ENCODE results near the gene ATP8A2. TPM values are rescaled to one million over a fixed set of nuclear protein-coding genes. Genes with fewer than 3 reads are reported as not detected.

Gene ATP8A2
- total and polyA plus RNA-seq, 4 donors, result 0.01 to 0.08 (median 0.05) TPM; not detected in 1

GRCh38 chr13:25707726-25708125 lies 336.0 kb downstream of the ATP8A2 start:
- TF ChIP-seq JUND (IDR thresholded peaks at IDR 0.05) (no peak), SP1 (IDR thresholded peaks at IDR 0.05) (no peak)
- TF ChIP-seq, protein P1, sequence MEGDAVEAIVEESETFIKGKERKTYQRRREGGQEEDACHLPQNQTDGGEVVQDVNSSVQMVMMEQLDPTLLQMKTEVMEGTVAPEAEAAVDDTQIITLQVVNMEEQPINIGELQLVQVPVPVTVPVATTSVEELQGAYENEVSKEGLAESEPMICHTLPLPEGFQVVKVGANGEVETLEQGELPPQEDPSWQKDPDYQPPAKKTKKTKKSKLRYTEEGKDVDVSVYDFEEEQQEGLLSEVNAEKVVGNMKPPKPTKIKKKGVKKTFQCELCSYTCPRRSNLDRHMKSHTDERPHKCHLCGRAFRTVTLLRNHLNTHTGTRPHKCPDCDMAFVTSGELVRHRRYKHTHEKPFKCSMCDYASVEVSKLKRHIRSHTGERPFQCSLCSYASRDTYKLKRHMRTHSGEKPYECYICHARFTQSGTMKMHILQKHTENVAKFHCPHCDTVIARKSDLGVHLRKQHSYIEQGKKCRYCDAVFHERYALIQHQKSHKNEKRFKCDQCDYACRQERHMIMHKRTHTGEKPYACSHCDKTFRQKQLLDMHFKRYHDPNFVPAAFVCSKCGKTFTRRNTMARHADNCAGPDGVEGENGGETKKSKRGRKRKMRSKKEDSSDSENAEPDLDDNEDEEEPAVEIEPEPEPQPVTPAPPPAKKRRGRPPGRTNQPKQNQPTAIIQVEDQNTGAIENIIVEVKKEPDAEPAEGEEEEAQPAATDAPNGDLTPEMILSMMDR (IDR thresholded peaks at IDR 0.05; ENCODE audit: low read depth, low read length, missing input control), result no peak
- Histone ChIP-seq H3K27me3 (ENCODE audit: control insufficient read depth in 4 of 4, insufficient read depth in 4 of 4, low read length in 3 of 4) (peaks cover 0 to 5% (median under 1%) of the 10 kb centered on the region in 4 donors), H3K4me3 (ENCODE audit: low read depth in 1 of 3, low read length in 3 of 3) (no peak overlapping the region), H3K4me1 (ENCODE audit: control insufficient read depth in 4 of 4, insufficient read depth in 4 of 4, low read length in 3 of 4) (peaks cover 0 to 1% (median 0%) of the 10 kb centered on the region in 4 donors), H3K9ac (ENCODE audit: low read depth in 1 of 2, low read length in 2 of 2) (no peak overlapping the region), H3K27ac (ENCODE audit: low read depth in 1 of 2, low read length in 2 of 2) (no peak overlapping the region), H3K9me3 (ENCODE audit: control insufficient read depth in 4 of 4, low read length in 3 of 4) (no peaks in the 10 kb centered on the region), H3K36me3 (ENCODE audit: control insufficient read depth in 4 of 4, insufficient read depth in 3 of 4, low read depth in 1 of 4, low read length in 3 of 4) (no peaks in the 10 kb centered on the region)
- DNase-seq (ENCODE audit: low spot score), result no peak
- 88% methylated on average over 1 of the region's 1 CpG for WGBS

- Histone ChIP-seq H3K9me3 (ENCODE audit: control insufficient read depth in 4 of 4, low read length in 3 of 4) (no peaks in the 10 kb centered on the region), H3K36me3 (ENCODE audit: control insufficient read depth in 4 of 4, insufficient read depth in 3 of 4, low read depth in 1 of 4, low read length in 3 of 4) (no peaks in the 10 kb centered on the region), H3K4me3 (ENCODE audit: low read depth in 1 of 3, low read length in 3 of 3) (no peak overlapping the region), H3K27me3 (ENCODE audit: control insufficient read depth in 4 of 4, insufficient read depth in 4 of 4, low read length in 3 of 4) (peaks cover 0 to 5% (median 0%) of the 10 kb centered on the region in 4 donors), H3K4me1 (ENCODE audit: control insufficient read depth in 4 of 4, insufficient read depth in 4 of 4, low read length in 3 of 4) (peaks cover 0 to 1% (median 0%) of the 10 kb centered on the region in 4 donors), H3K27ac (ENCODE audit: low read depth in 1 of 2, low read length in 2 of 2) (no peak overlapping the region), H3K9ac (ENCODE audit: low read depth in 1 of 2, low read length in 2 of 2) (no peak overlapping the region)
- TF ChIP-seq ZBTB33 (IDR thresholded peaks at IDR 0.05) (no peak), GABPA (IDR thresholded peaks at IDR 0.05 in 1 of 2, conservative IDR thresholded peaks at IDR 0.05 in 1 of 2) (no peak), YY1 (IDR thresholded peaks at IDR 0.05) (no peak), SP1 (IDR thresholded peaks at IDR 0.05) (no peak), TAF1 (conservative IDR thresholded peaks at IDR 0.05) (no peak), JUND (IDR thresholded peaks at IDR 0.05) (no peak), RXRA (IDR thresholded peaks at IDR 0.05) (no peak), REST (IDR thresholded peaks at IDR 0.05) (no peak), EGR1 (IDR thresholded peaks at IDR 0.05; ENCODE audit: low read depth in 2 of 2) (no peak), FOXA1 (IDR thresholded peaks at IDR 0.05) (no peak), NR2F2 (IDR thresholded peaks at IDR 0.05) (no peak)
- TF ChIP-seq, protein P1 (IDR thresholded peaks at IDR 0.05; ENCODE audit: low read depth, low read length, missing input control), result no peak
- WGBS, result 96% methylated on average over 1 of the region's 1 CpG
- DNase-seq (ENCODE audit: low spot score), result no peak
Measured at GRCh38 chr13:25708268-25708667, 336.5 kb downstream of the ATP8A2 start.

All from liver (tissue), 9 donors.